HG02973 (cell line): Measurements from ENCODE around the gene STX1B.

ENCODE experiments used
- ATAC-seq: cut with Tn5 transposase; IDR thresholded peaks from one replicate; pipeline ENCODE4 v1.9.1; 2021; ENCODE audit warnings: moderate library complexity; ENCODE audit not compliant: unreplicated experiment

The STX1B gene

GRCh38 chr16:30980023-30980371 is 30.4 kb downstream of the STX1B start:
- no peak for ATAC-seq

- ATAC-seq = no peak
Measured at GRCh38 chr16:30979170-30980022, 31.0 kb downstream of the STX1B start.

GRCh38 chr16:30977502-30977901 is 32.9 kb downstream of the STX1B start:
- ATAC-seq = no peak

- no peak for ATAC-seq
Measured at GRCh38 chr16:30976486-30976885, 34.0 kb downstream of the STX1B start.

GRCh38 chr16:30974348-30974747 is 36.1 kb downstream of the STX1B start:
- ATAC-seq = no peak

GRCh38 chr16:30972872-30973271 is 37.6 kb downstream of the STX1B start:
- ATAC-seq = no peak

GRCh38 chr16:30971298-30971697 is 39.1 kb downstream of the STX1B start:
- no peak for ATAC-seq

- ATAC-seq = no peak
Measured at GRCh38 chr16:30969246-30969842, 41.1 kb downstream of the STX1B start.

- ATAC-seq = no peak
Measured at GRCh38 chr16:30967795-30968194, 42.6 kb downstream of the STX1B start.

GRCh38 chr16:30966033-30966619 is 44.3 kb downstream of the STX1B start:
- ATAC-seq = no peak

GRCh38 chr16:30965436-30965835 is 45.0 kb downstream of the STX1B start:
- ATAC-seq = no peak

GRCh38 chr16:30964574-30965226 is 45.7 kb downstream of the STX1B start:
- no peak for ATAC-seq

GRCh38 chr16:30963925-30964511 is 46.4 kb downstream of the STX1B start:
- ATAC-seq = no peak

GRCh38 chr16:30961384-30961783 is 49.1 kb downstream of the STX1B start:
- no peak for ATAC-seq

- ATAC-seq = peak; percentile 18
Measured at GRCh38 chr16:30958175-30959079, 52.0 kb downstream of the STX1B start.

- ATAC-seq = peak; percentile 63
Measured at GRCh38 chr16:30957456-30958174, 52.8 kb downstream of the STX1B start, which contains the start of gene SETD1A. TSS of gene SETD1A (plus strand) at chr16:30957754. CDS start at chr16:30958732, 978 bp downstream.

GRCh38 chr16:30956601-30957455 is 53.6 kb downstream of the STX1B start:
- peak; percentile 28 for ATAC-seq

- ATAC-seq = no peak
Measured at GRCh38 chr16:30954993-30955392, 55.4 kb downstream of the STX1B start.
